T-helper 1 cell (primary cell): Measurements from ENCODE around the gene OGFR.

Source experiments
- DNase-seq, 5 donors: peaks; one replicate each; pipeline ENCODE4 v3.0.0-alpha.2; 2012 to 2020

The OGFR gene

DNA sequence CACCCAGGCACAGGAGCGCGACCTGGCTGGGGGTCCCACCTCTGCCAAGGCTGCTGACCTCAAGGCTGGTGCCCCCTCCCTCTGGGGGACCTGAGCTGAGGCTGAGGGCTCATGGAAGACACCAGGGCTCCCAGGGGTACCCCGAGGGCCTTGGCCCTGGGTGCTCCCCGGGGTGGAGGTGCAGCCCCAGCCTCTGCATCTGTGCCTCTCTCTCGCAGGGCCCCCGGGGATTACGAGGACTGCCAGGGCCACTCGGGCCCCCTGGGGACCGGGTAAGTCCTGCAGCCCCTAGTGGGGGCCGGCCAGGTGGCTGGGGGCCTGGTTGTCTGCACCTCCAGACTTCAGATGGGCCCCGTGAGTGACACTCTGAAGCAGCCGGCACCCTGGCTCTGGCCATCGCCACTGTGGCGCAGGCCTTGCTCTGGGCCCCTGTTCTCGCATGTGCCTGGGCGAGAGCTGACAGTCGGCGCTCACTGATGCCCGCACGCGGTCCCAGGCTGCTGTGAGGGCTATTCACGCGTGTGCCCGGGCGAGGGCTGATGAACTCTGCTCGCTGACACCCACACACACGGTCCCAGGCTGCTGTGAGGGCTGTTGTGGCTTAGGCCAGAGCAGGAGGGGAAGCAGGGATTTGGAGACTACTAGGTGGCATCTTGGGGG, 21.5 kb downstream of the OGFR start:
- DNase-seq: no peak

DNA sequence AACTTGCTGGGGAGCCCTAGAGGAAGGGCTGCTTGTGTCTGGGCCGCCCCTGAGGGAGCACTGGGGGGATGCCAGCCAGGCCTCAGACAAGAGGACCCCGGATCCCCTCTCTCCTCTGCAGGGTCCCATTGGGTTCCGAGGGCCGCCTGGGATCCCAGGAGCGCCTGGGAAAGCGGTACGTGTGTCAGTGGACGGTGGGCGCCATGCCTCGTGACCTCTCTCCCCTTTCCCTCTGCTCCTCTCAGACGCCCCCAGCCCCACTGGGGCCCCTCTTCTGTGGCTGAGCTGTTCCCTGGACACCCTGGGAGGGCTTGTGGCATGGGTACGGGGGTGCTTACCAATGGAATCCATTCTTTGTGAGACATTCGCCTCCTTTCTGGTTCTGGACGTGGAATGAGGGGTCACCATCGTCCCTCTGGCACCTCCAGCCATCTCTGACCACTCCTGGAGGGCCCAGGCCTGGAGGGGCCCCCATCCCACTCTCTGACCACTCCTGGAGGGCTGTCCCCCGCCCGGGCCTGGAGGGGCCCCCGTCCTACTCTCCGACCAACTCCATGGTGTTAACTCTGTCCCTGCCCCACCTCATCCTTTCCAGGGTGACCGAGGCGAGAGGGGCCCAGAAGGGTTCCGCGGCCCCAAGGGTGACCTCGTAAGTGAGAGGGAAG, 22.1 kb downstream of the OGFR start:
- DNase-seq: no peak

DNA sequence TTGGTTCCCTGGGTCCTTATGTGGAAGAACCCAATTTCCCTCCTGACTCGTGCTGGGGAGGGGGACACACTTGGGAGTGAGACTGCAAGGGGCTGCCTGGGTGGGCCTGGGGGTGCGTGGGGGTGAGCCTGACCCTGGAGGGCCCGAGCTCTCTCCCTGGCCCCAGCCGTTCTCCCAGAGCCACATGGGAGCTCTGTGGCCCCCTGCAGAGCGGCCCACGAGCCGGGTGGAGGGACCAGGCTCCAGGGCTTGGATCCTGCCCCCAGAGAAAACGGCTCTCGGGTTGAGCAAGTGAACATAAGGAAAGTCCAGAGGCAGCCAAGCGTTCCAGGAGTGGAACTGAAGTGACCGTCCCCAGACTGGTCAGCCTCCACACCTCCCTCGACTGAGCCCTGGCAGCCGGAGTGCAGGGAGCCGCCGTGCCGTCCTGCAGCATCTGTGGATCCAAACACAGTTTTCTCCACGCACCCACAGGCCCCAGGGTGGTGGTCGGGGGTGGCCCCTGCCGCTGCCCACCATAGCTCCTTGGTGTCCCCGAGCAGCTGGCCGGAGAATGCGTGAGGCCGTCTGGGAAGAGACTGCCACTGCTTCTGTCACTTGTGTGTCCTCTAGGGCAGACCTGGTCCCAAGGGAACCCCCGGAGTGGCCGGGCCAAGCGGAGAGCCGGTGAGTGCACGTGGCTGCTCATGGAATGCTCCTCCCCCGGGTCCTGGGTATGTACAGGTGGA, 22.8 kb downstream of the OGFR start:
- DNase-seq: no peak

DNA sequence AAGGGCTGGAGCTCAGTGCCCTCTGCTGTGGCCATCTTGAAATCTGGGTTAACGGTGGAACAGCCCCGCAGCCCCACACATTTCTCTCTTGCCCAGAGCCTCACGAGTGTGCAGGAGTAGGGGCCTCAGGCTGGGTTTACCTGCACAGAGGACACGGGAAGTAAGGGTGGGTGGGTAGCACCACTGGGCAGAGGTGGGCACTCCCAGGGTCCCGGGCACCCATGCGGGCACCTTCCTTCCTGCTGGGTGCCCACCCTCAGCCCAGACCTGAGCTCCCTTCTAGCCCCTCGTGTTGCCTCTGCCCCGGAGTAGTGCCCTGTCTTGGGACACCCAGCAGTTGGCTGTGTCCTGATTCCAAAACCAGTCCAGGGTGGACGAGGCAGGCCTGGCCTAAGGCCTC, 23.4 kb downstream of the OGFR start:
- no peak for DNase-seq

DNA sequence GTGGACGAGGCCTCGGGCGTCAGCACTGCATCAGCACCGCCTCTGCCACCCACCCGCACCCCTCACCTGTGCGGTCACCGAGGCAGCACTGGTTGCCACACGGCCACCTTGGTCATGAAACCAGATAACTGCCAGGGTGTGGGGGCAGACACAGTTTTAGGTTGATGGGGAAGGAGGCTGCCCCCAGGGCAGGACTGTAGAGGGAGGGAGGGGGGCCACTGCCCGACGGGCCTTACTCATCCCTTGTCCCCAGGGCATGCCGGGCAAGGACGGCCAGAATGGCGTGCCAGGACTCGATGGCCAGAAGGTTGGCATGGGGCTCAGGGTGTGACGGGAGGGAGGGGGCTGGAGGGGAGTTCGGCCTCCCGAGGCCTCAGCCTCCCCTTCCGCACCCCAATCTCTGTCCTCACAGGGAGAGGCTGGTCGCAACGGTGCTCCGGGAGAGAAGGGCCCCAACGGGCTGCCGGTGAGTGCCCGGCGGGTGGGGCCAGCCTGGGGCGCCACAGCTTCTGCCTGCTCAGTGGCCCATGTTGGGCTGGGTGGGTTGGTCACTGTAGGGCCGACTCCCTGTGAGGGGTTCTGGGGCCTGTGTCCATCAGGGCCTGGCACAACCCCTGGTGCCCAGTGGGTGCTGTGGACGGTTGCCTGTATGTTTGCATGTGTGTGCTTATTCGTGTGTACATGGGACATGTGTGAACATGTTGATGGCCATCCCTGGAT, 24.0 kb downstream of the OGFR start:
- DNase-seq: peak in 1 of 5 donors; percentile 4

DNA sequence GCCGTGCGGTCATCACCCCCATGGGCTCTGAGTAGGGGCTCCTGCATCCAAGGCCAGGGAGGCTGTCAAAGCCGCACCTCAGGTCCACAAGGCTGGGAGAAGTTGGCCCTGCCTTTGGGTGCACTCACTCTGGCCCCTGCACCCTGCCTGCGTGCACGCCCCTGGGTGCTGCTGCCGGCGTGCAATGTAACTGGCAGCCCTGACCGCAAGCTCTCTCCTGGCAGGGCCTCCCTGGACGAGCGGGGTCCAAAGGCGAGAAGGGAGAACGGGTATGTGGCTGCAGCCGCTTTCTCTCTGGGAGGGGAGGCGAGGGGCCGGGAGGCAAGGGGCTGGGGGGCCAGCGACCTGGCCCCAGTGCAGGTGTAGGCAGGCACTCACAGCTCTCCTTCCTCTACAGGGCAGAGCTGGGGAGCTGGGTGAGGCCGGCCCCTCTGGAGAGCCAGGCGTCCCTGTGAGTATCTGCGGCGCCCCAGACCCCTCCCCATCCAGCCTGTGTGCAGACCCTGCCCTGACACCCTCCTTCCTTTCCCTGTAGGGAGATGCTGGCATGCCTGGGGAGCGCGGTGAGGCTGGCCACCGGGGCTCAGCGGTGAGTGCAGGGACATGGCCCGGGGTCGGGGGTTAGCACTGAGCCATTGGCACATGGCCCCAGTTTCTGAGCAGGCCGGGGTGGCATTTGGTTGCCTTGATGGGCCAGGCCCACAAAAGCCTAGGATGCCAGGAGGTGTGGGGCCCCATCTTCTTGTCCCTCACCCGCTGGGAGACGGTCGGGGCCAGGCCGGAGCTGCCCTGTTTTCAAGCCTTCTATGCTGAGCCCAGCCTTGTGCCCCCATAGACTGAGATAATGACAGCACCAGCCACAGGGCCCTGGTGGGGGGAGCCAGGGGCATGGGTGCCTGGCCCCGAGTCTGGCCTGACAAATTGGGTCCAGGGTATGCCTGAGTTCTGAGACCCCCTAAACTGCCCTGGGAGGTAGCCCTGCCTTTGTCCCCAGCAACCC, 24.9 kb downstream of the OGFR start:
- peak in 1 of 5 donors; percentile 6 for DNase-seq

DNA sequence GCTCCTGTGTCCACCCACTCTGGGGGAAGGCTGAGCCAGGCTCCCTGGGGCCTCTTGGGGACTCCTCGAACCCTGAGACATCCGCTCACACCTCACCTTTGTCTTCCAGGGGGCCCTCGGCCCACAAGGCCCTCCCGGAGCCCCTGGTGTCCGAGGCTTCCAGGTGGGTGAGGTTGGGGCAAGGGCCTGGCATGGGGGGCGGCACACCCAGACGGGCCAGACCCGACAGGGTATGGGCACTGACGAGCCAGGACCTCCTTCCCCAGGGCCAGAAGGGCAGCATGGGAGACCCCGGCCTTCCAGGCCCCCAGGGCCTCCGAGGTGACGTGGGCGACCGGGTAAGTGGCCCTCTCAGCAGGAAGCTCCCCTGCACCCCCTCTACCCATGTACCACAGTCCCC, 25.6 kb downstream of the OGFR start:
- peak in 1 of 5 donors; percentile 8 for DNase-seq

DNA sequence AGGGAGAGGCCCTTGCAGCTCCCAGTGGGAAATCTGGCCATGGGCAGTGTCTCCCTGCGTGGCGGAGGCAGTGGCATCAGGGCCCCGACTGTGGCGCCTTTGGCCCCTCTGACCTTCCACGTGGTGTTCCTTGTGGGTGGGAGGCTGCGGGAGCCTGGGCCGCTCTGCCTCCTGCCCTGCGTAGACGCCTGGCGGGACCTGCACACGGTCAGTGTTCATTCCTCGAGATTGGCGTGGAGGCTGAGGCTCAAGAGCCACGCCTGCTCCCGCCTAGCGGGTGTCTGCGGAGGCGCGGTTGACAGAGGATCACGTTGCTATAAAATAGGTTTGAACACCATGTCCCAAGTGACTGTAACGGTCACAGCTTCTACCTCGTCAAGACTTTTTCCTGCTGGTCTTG, 26.2 kb downstream of the OGFR start:
- peak in 1 of 5 donors; percentile 7 for DNase-seq

DNA sequence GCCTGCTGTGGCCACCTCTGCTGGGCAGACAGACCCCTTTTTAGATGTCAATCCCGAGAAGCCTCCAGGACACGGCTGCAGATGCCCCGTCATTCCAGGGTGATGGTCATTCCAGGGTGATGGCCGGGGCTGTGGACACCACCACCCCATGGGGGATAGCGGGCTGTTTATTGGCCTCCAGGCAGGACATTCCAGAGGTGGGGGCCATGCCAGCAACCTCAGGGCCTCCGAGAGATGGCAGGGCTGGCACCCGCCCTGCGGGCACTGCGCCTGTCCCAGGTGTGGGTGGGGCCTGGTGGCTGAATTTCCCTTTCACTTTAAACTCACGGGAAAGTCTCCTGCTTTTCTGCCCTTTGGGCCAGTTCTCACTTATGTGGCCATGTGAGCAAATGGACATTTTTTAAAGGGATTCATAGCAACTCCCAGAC, 26.7 kb downstream of the OGFR start:
- DNase-seq: peak in 1 of 5 donors; percentile 8

DNA sequence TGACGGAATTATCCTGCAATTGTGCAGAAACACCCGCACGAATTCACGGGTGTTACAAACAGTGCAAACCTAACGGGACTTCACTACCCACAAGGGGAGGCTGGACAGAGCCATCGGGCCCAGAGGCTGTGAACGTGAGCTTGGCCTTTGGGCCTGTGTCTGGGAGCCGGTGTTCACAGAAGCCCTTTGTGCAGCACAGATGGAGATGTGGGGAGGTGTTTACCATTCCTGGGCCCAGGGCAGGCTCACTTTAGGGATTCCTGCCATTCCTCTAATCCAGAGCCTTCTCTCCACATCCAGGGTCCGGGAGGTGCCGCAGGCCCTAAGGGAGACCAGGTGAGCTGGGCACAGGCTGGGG, 27.2 kb downstream of the OGFR start:
- DNase-seq: no peak

DNA sequence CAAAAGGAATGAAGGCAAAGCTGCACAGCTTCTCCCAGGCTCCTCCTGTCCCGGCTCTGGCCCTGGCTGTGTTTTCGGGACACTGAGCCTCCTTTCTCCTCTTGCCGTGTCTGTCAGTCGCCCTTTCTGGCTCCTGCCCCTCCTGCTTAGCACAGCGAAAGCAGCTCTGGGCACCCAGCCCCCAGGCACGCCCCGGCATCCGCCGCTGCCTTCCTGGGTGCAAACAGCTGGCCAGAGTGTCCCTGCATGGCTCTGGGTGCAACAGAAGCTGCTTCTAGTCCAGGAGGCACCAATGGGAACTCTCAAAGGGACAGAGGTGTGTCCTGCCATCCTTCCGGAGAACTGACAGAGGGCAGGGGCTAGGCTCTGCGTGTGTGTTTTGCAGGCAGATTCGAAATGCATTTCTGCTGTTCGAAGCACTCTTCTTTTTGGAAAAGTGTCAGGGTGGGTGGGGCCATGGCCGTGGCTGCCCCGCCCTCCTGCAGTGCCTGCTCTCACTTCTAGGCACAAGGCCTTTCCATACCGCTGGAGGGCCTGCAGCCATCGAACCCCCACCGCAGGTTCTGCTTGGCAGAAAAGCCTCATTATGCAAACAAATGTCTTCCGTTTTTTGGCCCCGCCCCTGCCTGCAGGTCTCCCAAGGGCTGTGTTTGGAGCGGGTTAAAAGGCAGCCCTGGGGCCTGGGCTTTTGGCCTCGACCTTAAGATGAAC, 27.7 kb downstream of the OGFR start:
- DNase-seq: peak in 1 of 5 donors; percentile 30

DNA sequence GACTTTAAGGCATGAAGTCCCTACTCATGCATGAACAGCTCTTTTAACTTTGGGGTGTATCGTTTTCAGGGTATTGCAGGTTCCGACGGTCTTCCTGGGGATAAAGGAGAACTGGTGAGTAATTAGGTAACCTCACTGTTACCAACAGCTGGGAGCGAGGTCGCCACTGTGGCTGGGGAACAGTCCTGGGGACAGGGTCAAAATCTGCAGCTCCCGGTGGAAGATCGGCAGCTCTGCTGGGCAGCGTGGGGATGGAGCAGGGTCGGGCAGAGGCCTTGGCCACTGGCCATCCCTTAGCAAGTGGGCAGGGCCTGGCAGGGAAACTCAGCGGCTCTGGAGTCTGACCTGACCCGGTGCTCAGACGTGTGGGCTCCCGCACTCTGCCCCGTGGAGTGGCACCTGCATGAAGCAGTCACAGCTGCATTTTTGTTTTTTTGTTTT, 28.3 kb downstream of the OGFR start:
- no peak for DNase-seq

DNA sequence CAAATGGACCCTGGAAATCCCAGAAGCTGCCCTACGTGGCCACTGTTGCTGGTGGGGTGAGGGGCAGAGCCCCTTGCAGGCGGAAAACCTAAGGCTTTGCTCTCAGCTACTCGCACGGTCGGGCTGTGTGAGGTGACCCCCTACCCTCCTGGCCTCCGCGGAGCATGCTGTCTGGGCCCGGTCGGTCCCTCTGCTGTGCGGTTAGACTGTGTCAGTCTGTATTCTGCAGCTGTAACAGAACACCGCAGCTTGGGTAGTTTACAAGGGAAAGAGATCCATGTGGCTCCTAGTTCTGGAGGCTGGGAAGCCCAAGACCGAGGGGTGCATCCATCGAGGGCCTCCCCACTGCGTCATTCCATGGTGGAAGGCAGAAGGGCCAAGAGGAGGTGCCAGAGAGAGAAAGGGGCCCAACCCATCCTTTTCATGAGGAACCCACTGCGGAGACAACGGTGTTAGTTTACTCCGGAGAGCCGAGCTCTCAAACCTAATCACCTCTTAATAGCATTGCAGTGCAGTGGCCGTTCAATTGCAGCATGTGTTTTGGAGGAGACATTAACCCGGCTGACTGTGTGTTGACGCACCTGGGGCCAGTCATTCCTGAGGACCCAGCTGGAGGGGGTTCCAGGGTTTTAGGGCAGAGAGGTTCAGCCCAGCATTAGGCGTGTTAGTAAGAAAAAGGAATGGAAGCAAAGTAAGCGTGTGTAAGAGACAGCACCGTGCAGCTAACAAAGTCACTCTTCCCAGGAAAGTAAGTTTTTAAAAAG, 30.5 kb downstream of the OGFR start:
- no peak for DNase-seq

DNA sequence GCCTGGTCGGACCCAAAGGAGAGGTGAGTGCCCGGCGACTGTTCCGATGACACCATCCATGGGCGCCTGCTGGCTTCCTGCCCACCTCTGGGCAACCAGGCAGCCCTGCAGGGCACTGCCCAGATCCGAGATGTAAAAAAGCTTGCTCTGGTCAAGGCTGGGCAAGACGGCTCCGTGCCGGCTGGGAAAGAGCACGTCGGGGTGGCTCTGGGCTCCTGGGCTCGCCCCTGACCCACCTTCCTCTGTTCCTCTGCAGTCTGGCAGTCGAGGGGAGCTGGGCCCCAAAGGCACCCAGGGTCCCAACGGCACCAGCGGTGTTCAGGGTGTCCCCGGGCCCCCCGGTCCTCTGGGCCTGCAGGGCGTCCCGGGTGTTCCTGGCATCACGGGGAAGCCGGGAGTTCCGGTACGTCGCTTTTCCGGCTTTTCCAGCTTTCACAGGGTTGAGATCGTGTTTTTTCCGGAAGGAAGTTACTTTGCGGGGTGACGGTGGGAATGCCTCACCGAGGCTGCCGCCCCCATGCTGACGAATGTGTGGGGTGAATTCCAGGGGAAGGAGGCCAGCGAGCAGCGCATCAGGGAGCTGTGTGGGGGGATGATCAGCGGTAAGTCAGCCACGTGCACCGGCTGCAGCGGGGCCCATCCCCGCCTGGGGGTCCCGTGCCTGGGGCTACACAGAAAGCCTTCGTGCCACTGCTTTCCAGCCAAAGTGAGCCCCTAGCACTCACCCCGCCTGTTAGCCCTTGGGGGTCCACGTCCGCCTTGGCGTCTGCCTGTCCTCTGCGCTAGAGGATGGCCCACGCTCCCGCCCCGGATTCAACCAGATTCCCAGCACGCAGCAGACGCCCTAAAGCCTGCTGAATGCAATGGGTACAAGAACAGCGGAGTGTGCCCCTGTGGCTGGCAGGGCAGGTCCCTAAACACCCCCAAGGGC, 31.6 kb downstream of the OGFR start:
- no peak for DNase-seq

DNA sequence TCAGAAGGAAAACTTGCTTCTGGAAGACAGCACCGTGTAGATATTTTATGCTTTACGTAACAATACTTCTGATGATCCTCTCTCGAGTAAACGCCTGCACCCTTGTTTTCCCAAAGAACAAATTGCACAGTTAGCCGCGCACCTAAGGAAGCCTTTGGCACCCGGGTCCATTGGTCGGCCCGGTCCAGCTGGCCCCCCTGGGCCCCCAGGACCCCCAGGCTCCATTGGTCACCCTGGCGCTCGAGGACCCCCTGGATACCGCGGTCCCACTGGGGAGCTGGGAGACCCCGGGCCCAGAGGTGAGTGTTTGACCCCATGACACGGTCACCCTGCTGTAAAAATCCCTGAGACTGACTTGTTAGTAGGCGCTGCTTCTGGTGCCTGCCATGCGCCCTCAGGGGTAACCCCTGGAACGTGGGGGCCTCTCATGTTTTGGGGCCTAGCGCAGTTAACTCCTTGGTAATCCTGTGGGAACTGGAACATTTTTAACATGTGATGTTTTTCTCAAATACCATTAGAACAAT, 32.4 kb downstream of the OGFR start:
- DNase-seq: no peak

DNA sequence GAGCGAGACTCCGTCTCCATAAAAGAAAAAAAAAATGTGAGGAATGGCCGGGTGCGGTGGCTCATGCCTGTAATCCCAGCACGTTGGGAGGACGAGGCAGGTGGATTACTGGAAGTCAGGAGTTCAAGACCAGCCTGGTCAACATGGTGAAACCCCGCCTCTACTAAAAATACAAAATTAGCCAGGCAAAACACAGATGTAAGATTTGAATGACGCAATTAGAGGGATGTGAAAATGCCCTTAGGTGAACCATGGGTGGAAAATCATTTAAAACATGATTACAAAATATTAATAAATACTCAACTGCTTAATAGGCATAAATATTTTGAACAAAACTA, 33.1 kb downstream of the OGFR start:
- no peak for DNase-seq

DNA sequence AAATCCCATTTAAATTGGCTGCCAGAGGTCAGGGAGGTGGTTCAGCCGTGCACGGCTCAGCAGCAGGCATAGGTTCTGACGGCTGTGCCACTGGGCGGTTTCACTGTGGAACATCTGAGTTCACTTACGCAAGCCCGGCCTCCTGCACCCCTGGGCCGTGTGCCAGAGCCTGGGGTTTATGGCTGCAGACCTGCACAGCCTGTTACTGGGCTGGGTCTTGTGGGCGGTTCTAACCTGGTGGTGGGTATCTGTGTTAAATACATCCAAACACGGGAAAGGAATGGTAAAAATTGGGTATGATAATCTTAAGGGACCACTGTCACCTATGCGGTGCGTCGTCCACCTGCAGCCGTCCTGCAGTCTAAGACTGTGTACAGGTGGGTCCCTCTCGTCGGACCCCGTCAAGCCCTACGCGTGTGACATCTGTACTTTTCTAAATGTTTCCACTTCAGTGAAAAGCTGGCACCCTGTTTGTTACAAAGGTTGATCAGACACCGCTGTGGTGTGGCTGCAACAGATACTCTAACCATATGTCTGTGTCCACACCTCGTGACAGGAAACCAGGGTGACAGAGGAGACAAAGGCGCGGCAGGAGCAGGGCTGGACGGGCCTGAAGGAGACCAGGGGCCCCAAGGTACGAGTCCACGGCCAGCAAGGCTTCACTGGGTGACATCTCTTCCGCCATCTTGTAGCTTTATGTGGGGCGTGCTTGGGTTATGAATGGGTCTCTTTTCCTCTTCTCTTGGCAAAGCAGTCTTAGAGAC, 33.7 kb downstream of the OGFR start:
- DNase-seq: no peak

DNA sequence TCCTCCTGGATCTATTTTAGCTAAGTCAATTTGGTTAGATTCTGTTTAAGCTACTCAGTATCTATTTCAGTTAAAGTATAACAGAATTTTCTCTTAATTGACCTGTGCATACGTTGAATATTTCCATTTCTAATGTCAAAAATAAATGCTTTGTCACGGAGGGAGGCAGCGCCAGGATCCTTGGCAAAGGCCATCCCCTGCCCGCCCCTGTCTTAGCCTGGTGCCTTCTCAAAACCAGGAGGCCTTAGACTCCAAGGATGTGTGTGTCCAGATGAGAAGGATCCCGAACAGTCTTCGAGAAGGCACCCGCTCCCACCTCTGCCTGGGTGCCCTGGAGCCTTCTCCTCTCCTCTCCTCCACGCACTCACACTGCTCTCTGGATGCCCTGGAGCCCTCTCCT, 34.6 kb downstream of the OGFR start:
- DNase-seq: no peak

DNA sequence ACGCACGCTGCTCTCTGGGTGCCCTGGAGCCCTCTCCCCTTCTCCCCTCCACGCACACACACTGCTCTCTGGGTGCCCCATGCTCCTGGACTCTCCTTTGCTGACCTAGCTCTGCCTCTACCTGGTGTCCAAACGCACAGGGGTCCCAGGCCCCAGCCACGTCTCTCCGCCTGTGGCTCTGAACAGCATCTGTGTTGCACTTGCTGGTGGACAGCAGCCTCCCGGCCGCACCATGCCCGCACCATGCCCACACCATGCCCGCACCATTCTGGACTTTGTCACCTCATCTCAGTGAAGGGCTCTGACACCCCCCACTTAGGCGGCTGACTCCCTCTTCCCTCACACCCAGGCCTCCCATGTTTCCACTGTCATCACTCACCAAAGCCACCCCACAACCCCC, 35.2 kb downstream of the OGFR start:
- no peak for DNase-seq
